Endothelial cell of umbilical vein (primary cell): ENCODE data around the gene SPRN. TPM values are rescaled to one million over a fixed set of nuclear protein-coding genes. Genes with fewer than 3 reads are reported as not detected.

Experiments used
- BruUV-seq: library from RNA; stranded (reverse); fragments of 400-500 nt; replicated peaks from 2 replicates; lab custom pipeline; 2021; lab: Mats Ljungman, UMichigan
- CTCF ChIA-PET: fragments of 300-600, 350-600 bp; sonication (Branson Sonifier 250); formaldehyde crosslinking; loops from one replicate; lab custom pipeline; 2021; ENCODE audit warnings: antibody characterized with exemption, inconsistent platforms; lab: Charles Lee
- POLR2A ChIA-PET: fragments of 300-600, 350-600 bp; sonication (Branson Sonifier 250); formaldehyde crosslinking; loops from one replicate; lab custom pipeline; 2021; ENCODE audit warnings: antibody characterized with exemption, inconsistent platforms; lab: Charles Lee
- DNase-seq: peaks from one replicate; pipeline ENCODE4 v3.0.0-alpha.2; 2011; ENCODE audit warnings: low read depth, low spot score
- FAIRE-seq: peaks from 2 replicates; lab custom pipeline; 2011; peaks lifted over from hg19 to GRCh38; lab: Jason Lieb, UNC
- H2AFZ ChIP-seq: 2 replicates; pipeline ENCODE4 v1.6.0; 2012; ENCODE audit warnings: low read depth, low read length, control low read depth, inconsistent platforms
- H3K27ac ChIP-seq: 2 replicates; pipeline ENCODE4 v1.5.1; 2011; ENCODE audit warnings: low read depth, mild to moderate bottlenecking, control low read depth, low read length, moderate library complexity; ENCODE audit not compliant: insufficient read depth
- H3K27me3 ChIP-seq, 2 experiments: 2 replicates each; pipeline versions ENCODE4 v1.6.0 to v1.6.1; 2011; ENCODE audit warnings: low read length in 2 of 2, mixed read lengths in 1 of 2; ENCODE audit not compliant: control insufficient read depth in 2 of 2, insufficient read depth in 2 of 2
- H3K36me3 ChIP-seq, 2 experiments: 2 replicates in 1 of 2; 3 replicates in 1 of 2; pipeline ENCODE4 v1.5.1; 2011; ENCODE audit warnings: low read length in 2 of 2, mild to moderate bottlenecking in 1 of 2, moderate library complexity in 1 of 2; ENCODE audit not compliant: control insufficient read depth in 2 of 2, insufficient read depth in 2 of 2; ENCODE audit errors: extremely low read depth in 1 of 2
- H3K4me1 ChIP-seq: 3 replicates; pipeline ENCODE4 v1.5.1; 2011; ENCODE audit warnings: mild to moderate bottlenecking, low read length; ENCODE audit not compliant: control insufficient read depth, insufficient read depth; ENCODE audit errors: extremely low read depth
- H3K4me2 ChIP-seq: 2 replicates; pipeline ENCODE4 v1.6.1; 2011; ENCODE audit warnings: low read length, control low read depth, mixed read lengths; ENCODE audit not compliant: insufficient read depth
- H3K4me3 ChIP-seq, 3 experiments: fragments of 200-600 bp in 1 of 3; sonication (generic), shearing (Covaris generic) in 1 of 3; replicated peaks in 1 of 3; 2 replicates each; pipeline ENCODE4 v1.5.1; 2011 to 2016; ENCODE audit warnings: control low read depth in 3 of 3, low read length in 3 of 3, mild to moderate bottlenecking in 2 of 3, inconsistent platforms in 1 of 3, low read depth in 1 of 3, moderate library complexity in 1 of 3; ENCODE audit not compliant: insufficient read depth in 1 of 3
- H3K79me2 ChIP-seq: 2 replicates; pipeline ENCODE4 v1.6.0; 2012; ENCODE audit warnings: low read length, inconsistent platforms; ENCODE audit not compliant: control insufficient read depth, insufficient read depth
- H3K9ac ChIP-seq: replicated peaks from 2 replicates; pipeline ENCODE3; 2011; ENCODE audit warnings: low read length, control low read depth; ENCODE audit not compliant: insufficient read depth; ENCODE audit errors: extremely low read depth
- H3K9me1 ChIP-seq: replicated peaks from 3 replicates; pipeline ENCODE4 v1.6.0; 2011; ENCODE audit warnings: mild to moderate bottlenecking, low read length; ENCODE audit not compliant: control insufficient read depth, insufficient read depth; ENCODE audit errors: extremely low read depth
- H3K9me3 ChIP-seq: replicated peaks from 2 replicates; pipeline ENCODE4 v1.5.1; 2012; ENCODE audit warnings: low read length, inconsistent platforms; ENCODE audit not compliant: control insufficient read depth, insufficient read depth
- H4K20me1 ChIP-seq: replicated peaks from 2 replicates; pipeline ENCODE3; 2011; ENCODE audit warnings: mild to moderate bottlenecking, low read length; ENCODE audit not compliant: control insufficient read depth, insufficient read depth; ENCODE audit errors: extremely low read depth
- CTCF ChIP-seq, 2 donors: IDR thresholded peaks; 1 replicate in 1 of 2; 2 replicates in 1 of 2; pipeline ENCODE4 v1.5.1; 2011; ENCODE audit warnings: low read length in 2 of 2, mild to moderate bottlenecking in 2 of 2, moderate library complexity in 2 of 2, control low read depth in 1 of 2, inconsistent platforms in 1 of 2, low read depth in 1 of 2; ENCODE audit not compliant: insufficient read depth in 1 of 2; ENCODE audit errors: extremely low read depth in 1 of 2
- EZH2 ChIP-seq: IDR thresholded peaks from 2 replicates; pipeline ENCODE4 v1.6.1; 2012; ENCODE audit warnings: borderline replicate concordance, low read depth, mild to moderate bottlenecking, moderate library complexity, low read length, inconsistent platforms; ENCODE audit not compliant: severe bottlenecking
- FOS ChIP-seq: IDR thresholded peaks from 2 replicates; pipeline ENCODE4 v1.6.1; 2011; ENCODE audit warnings: mild to moderate bottlenecking, low read length, moderate library complexity, borderline replicate concordance; ENCODE audit not compliant: insufficient read depth
- GATA2 ChIP-seq: IDR thresholded peaks from 2 replicates; pipeline ENCODE4 v1.7.0; 2011; ENCODE audit warnings: low read depth, mild to moderate bottlenecking, moderate library complexity, mixed read lengths, low read length; ENCODE audit not compliant: insufficient read length, insufficient read depth
- JUN ChIP-seq: IDR thresholded peaks from 2 replicates; pipeline ENCODE4 v1.6.1; 2011; ENCODE audit warnings: borderline replicate concordance, low read depth; ENCODE audit not compliant: insufficient read length, insufficient read depth
- MAX ChIP-seq: IDR thresholded peaks from 2 replicates; pipeline ENCODE4 v1.6.1; 2011; ENCODE audit not compliant: insufficient read depth, insufficient read length
- MYC ChIP-seq: IDR thresholded peaks from one replicate; pipeline ENCODE4 v1.6.1; 2011; ENCODE audit warnings: mild to moderate bottlenecking, low read depth, low read length
- POLR2A ChIP-seq: IDR thresholded peaks from 2 replicates; pipeline ENCODE4 v1.6.1; 2012; ENCODE audit warnings: low read depth, mild to moderate bottlenecking, control low read depth, low read length
- POLR2AphosphoS5 ChIP-seq: IDR thresholded peaks from 2 replicates; pipeline ENCODE4 v1.6.1; 2012; ENCODE audit warnings: low read depth, mild to moderate bottlenecking, control low read depth, low read length, moderate library complexity; ENCODE audit not compliant: insufficient read depth
- dilution Hi-C: fragments of 300-500 bp; cut with MboI; formaldehyde crosslinking; loops from one replicate; pipeline ENCODE4 v1.15.0; 2019; ENCODE audit warnings: low sequenced_read_pairs; ENCODE audit not compliant: extremely low pct_ligation_motif_present
- intact Hi-C: fragments of 100-400 bp; cut with micrococcal nuclease; formaldehyde crosslinking; loops from one replicate; pipeline ENCODE4 v1.10.0; 2022
- polyA plus RNA-seq, 4 experiments: library from polyadenylated mRNA; depleted of rRNA in 3 of 4; stranded (reverse) in 3 of 4; unstranded in 1 of 4; fragments of >200 nt; gene quantifications; 2 replicates each; pipeline versions ENCODE4 v1.2.1 to v1.2.3, GENCODE V29; 2011 to 2012; ENCODE audit warnings: missing spikeins in 1 of 4
- total RNA-seq: library from RNA; stranded (reverse); gene quantifications from 2 replicates; pipeline ENCODE4 v1.2.3, GENCODE V29; 2021

SPRN gene
- total and polyA plus RNA-seq, 2 donors (not counting 3 experiments of a cell fraction or from before 2014, with no cell fraction given): 0.13 TPM; not detected in 1

GRCh38 chr10:133459454-133460207 is 35.2 kb upstream of the SPRN start:
- H3K79me2 ChIP-seq: no peaks in the 10 kb centered on the region
- FAIRE-seq (no peak), DNase-seq (no peak)
- ChIA-PET POLR2A (no interaction called here), CTCF (no interaction called here)
- dilution Hi-C loops: no loop called here
- no peaks in the 10 kb centered on the region for H4K20me1 ChIP-seq
- H3K27ac ChIP-seq: no peak overlapping the region
- no peaks in the 10 kb centered on the region for H3K9me3 ChIP-seq
- H2AFZ ChIP-seq: no peak overlapping the region
- intact Hi-C loops: no loop called here
- no peak overlapping the region for H3K4me3 ChIP-seq
- H3K4me2 ChIP-seq: no peak overlapping the region
- no TSS peak for BruUV-seq
- H3K4me1 ChIP-seq: no peaks in the 10 kb centered on the region
- no peak overlapping the region for H3K9ac ChIP-seq
- H3K36me3 ChIP-seq: no peaks in the 10 kb centered on the region
- no peak for TF ChIP-seq GATA2
- no peaks in the 10 kb centered on the region for H3K9me1 ChIP-seq
- H3K27me3 ChIP-seq: no peaks in the 10 kb centered on the region

GRCh38 chr10:133458710-133459453 is 34.5 kb upstream of the SPRN start:
- FAIRE-seq: no peak
- intact Hi-C loops: no loop called here
- TF ChIP-seq JUN (no peak), GATA2 (no peak), POLR2A (no peak), POLR2AphosphoS5 (no peak), CTCF (IDR thresholded peaks at IDR 0.05; ENCODE audit: extremely low read depth in 1 of 2, insufficient read depth in 1 of 2, low read depth in 1 of 2, low read length in 2 of 2) (no peak), MAX (no peak), EZH2 (no peak), MYC (no peak), FOS (no peak)
- Histone ChIP-seq H3K4me1 (no peaks in the 10 kb centered on the region), H3K9me1 (no peaks in the 10 kb centered on the region), H3K27ac (no peak overlapping the region), H3K9ac (no peak overlapping the region), H3K4me3 (no peak overlapping the region), H3K4me2 (no peak overlapping the region), H3K9me3 (no peaks in the 10 kb centered on the region), H3K36me3 (no peaks in the 10 kb centered on the region), H3K79me2 (no peaks in the 10 kb centered on the region), H4K20me1 (no peaks in the 10 kb centered on the region), H3K27me3 (no peaks in the 10 kb centered on the region), H2AFZ (no peak overlapping the region)
- ChIA-PET POLR2A (no interaction called here), CTCF (no interaction called here)
- dilution Hi-C loops: no loop called here
- no peak for DNase-seq
- BruUV-seq: no TSS peak
